Measurements from ENCODE around the gene VPS54.
"Not testable (repeated sequence)": the region's sequence is repeated elsewhere in the genome, so short reads cannot be mapped to it uniquely, and the experiment has no call there.

VPS54 gene

GRCh38 chr2:63993130-63993584 lies 26.1 kb downstream of the VPS54 start:
- DNase-seq = not testable (repeated sequence)

DNA sequence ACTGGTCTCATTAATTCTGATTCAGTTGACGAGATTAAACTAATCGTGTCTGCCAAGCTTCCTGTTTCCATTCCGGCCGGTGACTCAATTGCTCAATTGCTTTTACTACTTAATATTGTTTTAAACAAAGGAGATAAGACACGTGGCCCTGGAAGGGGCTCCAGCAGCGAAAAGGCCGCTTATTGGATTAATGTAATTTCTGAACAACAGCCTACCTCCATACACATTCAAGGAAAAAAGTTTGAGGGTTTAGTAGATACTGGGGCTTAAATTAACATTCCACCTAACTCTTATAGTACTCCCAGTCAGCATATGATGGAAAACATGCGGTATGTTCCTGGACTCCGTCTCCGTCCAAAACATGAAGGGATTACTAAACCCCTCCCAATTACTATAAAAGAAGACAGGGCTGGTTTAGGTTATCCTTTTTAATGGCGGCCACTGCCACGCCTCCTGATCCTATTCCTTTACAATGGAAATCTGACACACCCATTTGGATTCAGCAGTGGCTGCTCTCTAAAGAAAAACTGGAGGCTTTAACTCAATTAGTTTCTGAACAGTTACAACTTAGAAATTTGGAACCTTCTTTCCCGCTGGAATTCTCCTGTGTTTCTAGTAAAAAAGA lies 27.1 kb downstream of the VPS54 start:
- no peak for DNase-seq

DNA sequence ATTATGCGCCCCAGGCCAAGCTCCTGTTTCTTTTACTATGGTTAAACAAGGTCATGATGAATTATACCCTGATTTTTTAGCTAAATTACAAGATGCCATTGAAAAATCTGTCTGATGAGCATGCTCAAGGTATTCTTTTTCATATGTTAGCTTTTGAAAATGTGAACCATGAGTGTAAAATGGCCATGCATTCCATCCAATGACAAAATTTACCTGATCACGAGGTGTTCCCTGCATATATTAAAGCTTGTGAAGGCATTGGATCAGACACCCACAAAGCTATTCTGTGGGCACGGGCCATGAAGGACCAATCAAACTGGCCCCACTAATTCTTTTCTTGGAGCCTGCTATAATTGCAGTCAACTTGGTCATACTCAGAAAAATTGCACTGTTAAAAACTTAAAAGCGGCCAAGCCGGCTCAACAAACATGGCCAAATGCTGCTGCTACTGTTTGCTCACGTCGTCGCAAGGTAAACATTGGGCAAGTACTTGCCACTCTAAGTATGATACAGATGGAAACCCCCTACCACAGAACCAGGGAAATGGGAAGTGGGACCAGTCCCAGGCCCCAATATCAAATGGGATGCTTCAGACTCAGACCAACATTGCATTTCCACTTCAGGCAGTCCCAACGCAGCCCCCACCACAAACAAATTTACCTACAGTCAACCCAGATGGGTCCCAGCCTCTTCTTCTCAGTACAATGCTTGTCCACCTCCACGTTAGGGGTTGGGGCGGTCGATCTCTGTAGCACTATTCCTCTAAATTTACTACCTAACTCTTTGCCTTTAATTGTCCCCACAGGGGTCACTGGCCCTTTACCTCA lies 27.8 kb downstream of the VPS54 start:
- DNase-seq = not testable (repeated sequence)

DNA sequence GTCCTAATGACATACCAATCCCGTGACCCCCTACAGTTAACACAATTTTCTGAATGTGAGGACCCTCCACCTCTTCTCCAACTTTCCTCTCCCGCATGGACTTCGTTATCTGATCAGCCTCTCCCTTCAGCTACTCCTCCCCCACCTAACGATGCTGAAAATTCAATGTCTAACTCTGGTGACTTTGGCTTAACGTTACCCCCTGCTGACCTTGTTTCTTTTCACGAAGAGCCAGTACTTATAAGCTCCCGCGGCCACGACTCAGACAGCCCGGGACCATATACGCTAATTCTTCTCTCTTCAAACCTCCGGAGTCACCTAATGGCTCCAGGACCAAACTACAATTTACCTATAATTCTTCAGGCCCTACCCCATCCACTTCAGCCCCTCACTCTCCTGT lies 29.2 kb downstream of the VPS54 start:
- no peak for DNase-seq

GRCh38 chr2:63988842-63989436 lies 30.3 kb downstream of the VPS54 start:
- not testable (repeated sequence) for DNase-seq

- DNase-seq = no peak
Measured at GRCh38 chr2:63984606-63985359, 34.4 kb downstream of the VPS54 start.

GRCh38 chr2:63983986-63984605 lies 35.1 kb downstream of the VPS54 start:
- no peak for DNase-seq

DNA sequence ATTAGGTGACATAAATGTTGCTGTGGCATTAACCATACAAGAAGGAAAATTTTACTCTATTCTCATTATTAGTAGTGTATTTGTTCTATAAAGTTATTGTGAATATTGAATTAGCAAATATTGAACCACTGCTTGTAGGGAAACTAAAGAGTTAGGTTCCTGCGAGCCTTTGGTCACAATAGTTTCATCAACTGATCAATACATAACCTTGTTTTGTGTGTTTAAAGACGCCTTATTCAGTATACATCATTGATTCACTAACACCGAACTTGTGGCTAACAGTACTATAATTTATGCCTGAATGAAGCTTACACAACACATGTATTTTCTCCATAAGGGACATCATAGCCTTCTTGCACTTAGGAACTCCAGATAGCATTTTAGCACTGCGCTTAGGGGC lies 36.9 kb downstream of the VPS54 start:
- no peak for DNase-seq

GRCh38 chr2:63981702-63982103 lies 37.5 kb downstream of the VPS54 start:
- DNase-seq = no peak

DNA sequence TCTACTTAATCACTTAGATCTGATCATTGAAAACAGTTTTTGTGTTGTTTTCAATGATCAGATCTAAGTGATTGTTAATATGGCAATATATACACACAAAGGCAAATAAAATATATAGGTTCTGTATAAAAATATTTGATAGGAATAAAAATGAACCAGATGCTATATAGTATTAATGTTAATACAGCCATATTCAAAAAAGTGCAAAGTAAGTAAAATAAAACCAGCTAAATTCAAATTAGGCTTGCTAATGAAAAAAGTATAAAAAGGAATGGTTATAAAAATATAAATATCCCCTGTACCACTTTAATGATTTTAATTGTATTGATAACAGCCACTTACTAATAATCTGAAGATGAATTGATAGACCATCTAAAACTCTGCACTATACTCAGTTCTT lies 38.4 kb downstream of the VPS54 start:
- no peak for DNase-seq

DNA sequence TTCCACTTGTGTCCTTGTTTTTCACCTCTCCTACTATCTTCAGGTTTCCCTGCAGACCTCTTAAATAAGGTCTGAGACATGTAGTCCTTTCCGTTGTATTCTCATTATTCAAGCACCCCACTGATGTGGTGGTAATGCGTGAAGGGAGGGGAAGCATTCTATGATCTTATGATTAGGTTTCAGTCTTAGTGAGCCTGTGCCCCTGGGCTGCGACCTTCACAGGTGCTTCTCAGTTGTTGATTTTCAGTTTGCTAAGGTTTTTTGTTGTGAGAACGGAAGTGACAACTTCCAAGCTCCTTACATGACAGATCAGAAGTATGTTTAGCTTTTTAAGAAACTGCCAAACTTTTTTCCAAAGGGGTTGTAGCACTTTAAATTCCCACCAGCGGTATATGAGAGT lies 41.3 kb downstream of the VPS54 start:
- DNase-seq = no peak

DNA sequence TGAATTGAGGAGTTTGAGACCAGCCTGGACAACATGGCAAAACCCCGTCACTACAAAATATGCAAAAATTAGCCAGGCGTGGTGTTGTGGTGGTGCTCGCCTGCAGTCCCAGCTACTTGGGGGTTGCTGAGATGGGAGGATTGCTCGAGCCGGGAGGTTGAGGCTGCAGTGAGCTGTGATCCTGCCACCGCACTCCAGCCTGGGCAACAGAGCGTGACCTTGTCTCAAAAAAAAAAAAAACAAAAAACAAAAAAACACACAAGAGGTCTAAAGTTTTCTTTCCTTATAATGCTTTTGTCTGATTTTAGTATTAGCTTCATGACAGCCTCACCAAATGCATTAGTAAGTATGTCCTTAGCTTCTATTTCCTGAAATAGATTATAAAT lies 43.1 kb downstream of the VPS54 start:
- DNase-seq = no peak

DNA sequence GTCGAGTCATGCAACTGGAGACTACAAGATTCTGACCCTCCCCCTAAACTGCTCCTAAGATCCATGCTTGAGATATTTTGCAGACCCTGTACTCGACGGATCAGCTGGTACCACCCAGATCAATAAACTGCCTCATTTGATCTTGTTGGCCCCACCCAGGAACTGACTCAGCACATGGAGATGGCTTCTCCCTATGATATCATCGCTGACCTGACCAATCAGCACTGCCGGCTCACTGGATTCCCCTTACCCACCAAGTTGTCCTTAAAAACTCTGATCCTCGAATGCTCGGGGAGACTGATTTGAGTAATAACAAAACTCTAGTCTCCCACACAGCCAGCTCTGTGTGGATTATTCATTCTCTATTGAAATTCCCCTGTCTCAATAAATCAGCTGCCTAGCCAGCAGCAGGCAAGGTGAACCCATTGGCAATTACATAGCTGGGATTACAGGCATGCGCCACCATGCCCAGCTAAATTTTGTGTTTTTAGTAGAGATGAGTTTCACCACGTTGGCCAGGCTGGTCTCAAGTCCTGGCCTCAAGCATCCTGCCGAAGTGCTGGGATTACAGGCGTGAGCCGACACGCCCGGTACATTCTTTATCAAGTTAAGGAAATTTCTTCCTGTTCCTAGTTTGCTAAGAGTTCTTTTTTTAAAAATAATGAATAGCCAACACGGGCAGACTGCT lies 43.6 kb downstream of the VPS54 start:
- no peak for DNase-seq

- not testable (repeated sequence) for DNase-seq
Measured at GRCh38 chr2:63975036-63975435, 44.2 kb downstream of the VPS54 start.

DNA sequence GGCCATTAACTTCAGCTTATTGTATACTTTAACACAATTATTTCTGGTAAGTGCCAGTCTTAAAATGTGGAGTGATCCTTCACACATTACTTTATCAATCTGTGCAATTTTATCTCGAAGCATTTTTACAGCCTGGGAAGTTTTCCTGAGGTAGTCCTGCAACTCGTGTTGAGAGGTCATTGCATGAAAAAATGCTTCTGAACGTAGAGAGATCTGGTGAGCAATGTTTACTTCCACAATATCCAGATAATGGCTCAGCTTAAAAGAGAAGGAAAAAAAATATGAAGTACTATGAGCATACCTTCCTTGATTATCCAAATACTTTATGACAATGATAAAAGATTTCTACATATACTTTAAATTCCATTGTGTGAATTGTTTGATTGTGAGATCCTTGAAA lies 57.0 kb downstream of the VPS54 start:
- no peak for DNase-seq

- no peak for DNase-seq
Measured at GRCh38 chr2:63950414-63950813, 68.8 kb downstream of the VPS54 start.

GRCh38 chr2:63942788-63943187 lies 76.4 kb downstream of the VPS54 start:
- no peak for DNase-seq

GRCh38 chr2:63932104-63932503 lies 87.1 kb downstream of the VPS54 start:
- DNase-seq = not testable (repeated sequence)

GRCh38 chr2:63926815-63927214 lies 92.4 kb downstream of the VPS54 start:
- no peak for DNase-seq

- no peak for DNase-seq
Measured at GRCh38 chr2:63914311-63914710, 104.9 kb downstream of the VPS54 start.

- DNase-seq = no peak
Measured at GRCh38 chr2:63903003-63903402, 116.2 kb downstream of the VPS54 start.

DNA sequence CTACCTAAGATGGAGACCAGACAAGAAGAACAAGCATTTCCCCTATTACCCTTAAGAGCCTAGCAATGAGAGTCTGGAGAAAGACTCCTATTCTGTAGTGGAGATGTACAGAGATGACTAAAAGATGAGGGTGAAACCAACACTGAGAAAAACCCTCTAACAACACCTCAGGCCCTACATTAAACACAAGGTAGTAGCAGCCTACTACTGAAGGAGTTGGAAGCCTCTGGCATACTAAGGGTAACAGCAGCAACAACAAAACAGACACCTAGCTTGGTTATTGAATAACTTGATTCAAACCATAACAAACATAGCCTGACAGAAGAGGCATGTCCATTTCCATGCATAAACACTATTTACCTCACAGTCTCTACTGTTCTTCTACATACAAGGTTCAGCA lies 117.1 kb downstream of the VPS54 start:
- DNase-seq = no peak

Data from NCI-H1694 treated with DMSO at 0.1 percent for 48 hours (cell line).